Hepatocyte (in vitro differentiated cells): ENCODE data around the gene BCL2A1. TPM values are rescaled to one million over a fixed set of nuclear protein-coding genes. Genes with fewer than 3 reads are reported as not detected.

Source experiments
- DNase-seq: peaks from one replicate; pipeline ENCODE4 v3.0.0-alpha.2; 2016; ENCODE audit warnings: low spot score
- H2AFZ ChIP-seq: fragments of 200-600 bp; sonication (generic); 2 replicates; pipeline ENCODE4 v1.6.0; 2016; ENCODE audit warnings: antibody characterized with exemption, mild to moderate bottlenecking
- H3K27ac ChIP-seq: fragments of 200-600 bp; sonication (generic); 2 replicates; pipeline ENCODE4 v1.5.1; 2016; ENCODE audit warnings: mild to moderate bottlenecking
- H3K27me3 ChIP-seq: fragments of 200-600 bp; sonication (generic); 2 replicates; pipeline ENCODE4 v1.6.1; 2016
- H3K36me3 ChIP-seq: fragments of 200-600 bp; sonication (generic); replicated peaks from 2 replicates; pipeline ENCODE4 v1.5.1; 2016; ENCODE audit warnings: low read depth; ENCODE audit not compliant: insufficient read depth
- H3K4me1 ChIP-seq: fragments of 200-600 bp; sonication (generic); 2 replicates; pipeline ENCODE4 v1.5.1; 2016; ENCODE audit warnings: mild to moderate bottlenecking, moderate library complexity; ENCODE audit not compliant: insufficient read depth
- H3K4me2 ChIP-seq: fragments of 200-600 bp; sonication (generic); 2 replicates; pipeline ENCODE4 v1.6.0; 2016
- H3K4me3 ChIP-seq: fragments of 200-600 bp; sonication (generic); 2 replicates; pipeline ENCODE4 v1.5.1; 2016; ENCODE audit warnings: mild to moderate bottlenecking
- H3K79me2 ChIP-seq: fragments of 200-600 bp; sonication (generic); 2 replicates; pipeline ENCODE4 v1.6.0; 2017; ENCODE audit warnings: mild to moderate bottlenecking
- H3K9me2 ChIP-seq: fragments of 200-600 bp; sonication (generic); replicated peaks from 2 replicates; pipeline ENCODE4 v1.6.0; 2017; ENCODE audit warnings: mild to moderate bottlenecking; ENCODE audit not compliant: insufficient read depth
- H3K9me3 ChIP-seq: fragments of 200-600 bp; sonication (generic); 2 replicates; pipeline ENCODE4 v1.5.1; 2016; ENCODE audit warnings: low read depth, mild to moderate bottlenecking
- H4K20me1 ChIP-seq: fragments of 200-600 bp; sonication (generic); 2 replicates; pipeline ENCODE4 v1.6.0; 2016; ENCODE audit warnings: mild to moderate bottlenecking; ENCODE audit not compliant: insufficient read depth, poor library complexity, severe bottlenecking
- CTCF ChIP-seq: fragments of 200-600 bp; sonication (generic); IDR thresholded peaks from 2 replicates; pipeline ENCODE4 v1.5.1; 2016; ENCODE audit warnings: antibody characterized with exemption, mild to moderate bottlenecking; ENCODE audit not compliant: poor library complexity
- EZH2 ChIP-seq: fragments of 200-600 bp; sonication (generic); IDR thresholded peaks from 2 replicates; pipeline ENCODE4 v1.6.1; 2016; ENCODE audit warnings: antibody characterized with exemption, mild to moderate bottlenecking, borderline replicate concordance
- EZH2phosphoT487 ChIP-seq: fragments of 200-600 bp; sonication (generic); IDR thresholded peaks from one replicate; pipeline ENCODE4 v1.6.1; 2018; ENCODE audit warnings: antibody characterized with exemption, mild to moderate bottlenecking, low read depth, moderate library complexity; ENCODE audit not compliant: unreplicated experiment, severe bottlenecking
- WGBS: methylation state at CpG from one replicate; pipeline ENCODE4 v1.1.6; 2016; ENCODE audit warnings: low lambda C conversion rate; ENCODE audit errors: missing lambda C conversion rate; 5-methylcytosine and 5-hydroxymethylcytosine counted together
- polyA plus RNA-seq: library from polyadenylated mRNA; unstranded; fragments of >200 nt; fragmentation: Nextera tagmentation; extraction: Ambion mirVana; gene quantifications from 2 replicates; pipeline ENCODE4 v1.2.1, GENCODE V29; 2016
- total RNA-seq: library from RNA; depleted of rRNA; stranded (reverse); fragments of >200 nt; gene quantifications from 2 replicates; pipeline ENCODE4 v1.2.3, GENCODE V29; 2014

Gene BCL2A1
- total and polyA plus RNA-seq, 2 experiments from 2014 or later: 9.9 to 11.1 TPM

DNA sequence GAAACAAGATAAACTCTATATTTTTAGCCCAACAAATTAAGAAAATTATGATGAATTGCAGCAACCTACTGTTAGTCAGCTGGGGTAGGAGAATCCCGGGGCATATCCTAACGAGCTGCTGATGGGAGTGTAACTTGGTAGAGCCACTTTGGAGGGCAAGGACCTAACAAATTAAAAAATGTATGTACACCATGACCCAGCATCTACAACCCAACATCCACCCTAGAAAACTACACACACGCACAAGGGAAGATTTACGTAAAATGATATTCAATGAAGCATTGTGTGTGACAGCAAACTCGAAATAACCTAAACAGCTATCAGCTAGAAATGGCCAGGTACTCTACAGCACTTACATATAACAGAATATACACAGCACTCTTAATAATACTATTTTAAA, 1.9 kb downstream of the BCL2A1 start:
- H3K36me3 ChIP-seq: no peaks in the 10 kb centered on the region
- H3K27me3 ChIP-seq: no peaks in the 10 kb centered on the region
- H3K4me3 ChIP-seq: peak overlapping the region; percentile 6
- no peaks in the 10 kb centered on the region for H3K9me2 ChIP-seq
- no peak overlapping the region for H2AFZ ChIP-seq
- H3K9me3 ChIP-seq: no peaks in the 10 kb centered on the region
- no peak overlapping the region for H3K27ac ChIP-seq
- H4K20me1 ChIP-seq: no peaks in the 10 kb centered on the region
- H3K4me2 ChIP-seq: no peak overlapping the region
- no peaks in the 10 kb centered on the region for H3K79me2 ChIP-seq
- DNase-seq: no peak
- WGBS: 96% methylated on average over 5 of the region's 5 CpGs
- no peaks in the 10 kb centered on the region for H3K4me1 ChIP-seq
- no peak for TF ChIP-seq EZH2

- TF ChIP-seq CTCF: no peak
- TF ChIP-seq EZH2: no peak
- Histone ChIP-seq H3K9me2 (no peaks in the 10 kb centered on the region), H2AFZ (no peak overlapping the region), H3K27me3 (no peaks in the 10 kb centered on the region), H3K4me2 (no peak overlapping the region), H4K20me1 (no peaks in the 10 kb centered on the region), H3K4me1 (no peaks in the 10 kb centered on the region), H3K9me3 (no peaks in the 10 kb centered on the region), H3K79me2 (no peaks in the 10 kb centered on the region), H3K36me3 (no peaks in the 10 kb centered on the region), H3K4me3 (no peak overlapping the region), H3K27ac (no peak overlapping the region)
- no peak for DNase-seq
- WGBS: 84% methylated on average over 10 of the region's 10 CpGs
Observed at GRCh38 chr15:79967298-79968182, 3.5 kb downstream of the BCL2A1 start.

GRCh38 chr15:79966634-79967297, 4.2 kb downstream of the BCL2A1 start:
- H3K36me3 ChIP-seq: no peaks in the 10 kb centered on the region
- H3K4me2 ChIP-seq: no peak overlapping the region
- H3K79me2 ChIP-seq: no peaks in the 10 kb centered on the region
- 92% methylated on average over 7 of the region's 7 CpGs for WGBS
- DNase-seq: no peak
- no peak overlapping the region for H3K4me3 ChIP-seq
- no peak for TF ChIP-seq EZH2
- no peak for TF ChIP-seq CTCF
- TF ChIP-seq EZH2phosphoT487: no peak
- H2AFZ ChIP-seq: no peak overlapping the region
- no peaks in the 10 kb centered on the region for H3K9me2 ChIP-seq
- no peaks in the 10 kb centered on the region for H4K20me1 ChIP-seq
- H3K27me3 ChIP-seq: no peaks in the 10 kb centered on the region
- peak overlapping the region; percentile 29 for H3K27ac ChIP-seq
- H3K9me3 ChIP-seq: no peaks in the 10 kb centered on the region
- H3K4me1 ChIP-seq: no peaks in the 10 kb centered on the region
